Thyroid gland (tissue), 4 donors: ENCODE results near the gene TUBB1.

Source experiments
- CTCF ChIP-seq, 6 experiments: fragments of 200-600 bp in 3 of 6; fragments of 450-650 bp in 3 of 6; sonication (generic) in 3 of 6; IDR thresholded peaks; one replicate each; pipeline ENCODE4 v1.5.1; 2016 to 2019; ENCODE audit warnings: antibody characterized with exemption in 6 of 6, mild to moderate bottlenecking in 2 of 6, inconsistent platforms in 1 of 6, moderate library complexity in 1 of 6
- POLR2A ChIP-seq, 2 donors: fragments of 450-650 bp; IDR thresholded peaks; one replicate each; pipeline ENCODE4 v1.6.1; 2017; ENCODE audit warnings: antibody characterized with exemption in 2 of 2, mild to moderate bottlenecking in 2 of 2, moderate library complexity in 1 of 2

- TF ChIP-seq CTCF (IDR thresholded peaks at IDR 0.05) (no peak), POLR2A (IDR thresholded peaks at IDR 0.05) (no peak)
Observed at GRCh38 chr20:59025511-59025910, 6.3 kb downstream of the TUBB1 start.
